Ovary (tissue), 9 donors: Measurements from ENCODE around the gene PPP4C. TPM values are rescaled to one million over a fixed set of nuclear protein-coding genes. Genes with fewer than 3 reads are reported as not detected.

Source experiments
- DNase-seq, 5 donors: peaks; one replicate each; pipeline ENCODE4 v3.0.0-alpha.2; 2019 to 2020
- H3K27ac ChIP-seq, 2 donors: fragments of 200-600 bp; one replicate each; pipeline versions ENCODE4 v1.5.1 to v1.8.0; 2019 to 2022
- H3K27me3 ChIP-seq: fragments of 200-600 bp; one replicate; pipeline ENCODE4 v1.8.0; 2022
- H3K36me3 ChIP-seq: fragments of 200-600 bp; sonication (generic); one replicate; pipeline ENCODE4 v1.5.1; 2019
- H3K4me1 ChIP-seq: one replicate; pipeline ENCODE4 v1.8.1; 2013; ENCODE audit warnings: mild to moderate bottlenecking, moderate library complexity; ENCODE audit not compliant: insufficient read depth
- H3K4me3 ChIP-seq: fragments of 200-600 bp; sonication (generic); one replicate; pipeline ENCODE4 v1.5.1; 2017
- H3K9me3 ChIP-seq, 2 donors: fragments of 200-600 bp in 1 of 2; sonication (generic) in 1 of 2; one replicate each; pipeline versions ENCODE4 v1.5.1 to v1.8.1; 2013 to 2019; ENCODE audit warnings: mild to moderate bottlenecking in 1 of 2, moderate library complexity in 1 of 2
- CTCF ChIP-seq, 3 donors: fragments of 450-650 bp in 2 of 3; fragments of 200-600 bp in 1 of 3; IDR thresholded peaks; one replicate each; pipeline versions ENCODE4 v1.5.1 to v1.8.0; 2016 to 2022; ENCODE audit warnings: antibody characterized with exemption in 3 of 3, mild to moderate bottlenecking in 1 of 3
- EP300 ChIP-seq: sonication (generic); formaldehyde crosslinking; IDR thresholded peaks from one replicate; pipeline ENCODE4 v1.6.1; 2017; ENCODE audit warnings: antibody characterized with exemption
- POLR2A ChIP-seq: fragments of 450-650 bp; IDR thresholded peaks from one replicate; pipeline ENCODE4 v1.6.1; 2017; ENCODE audit warnings: antibody characterized with exemption, mild to moderate bottlenecking, moderate library complexity
- WGBS, 3 donors: extraction: QIAGEN DNeasy Blood & Tissue Kit in 1 of 3; methylation state at CpG; one replicate each; pipeline versions ENCODE4 v1.1.5 to v1.1.7; 2013 to 2017; 5-methylcytosine and 5-hydroxymethylcytosine counted together
- intact Hi-C, 4 donors: fragments of 100-400 bp; cut with DNase I; formaldehyde crosslinking; loops; one replicate each; pipeline versions ENCODE4 v1.11.0 to v1.15.1; 2022 to 2023
- polyA plus RNA-seq, 2 donors: library from polyadenylated mRNA; stranded (reverse); fragments of 200-250 nt in 1 of 2; fragments of 350-450 nt in 1 of 2; fragmentation: Illumina TruSeq in 1 of 2; extraction: RNeasy Lipid Tissue Mini Kit (QIAGEN cat#74804) in 1 of 2; gene quantifications; one replicate each; pipeline ENCODE4 v1.2.3, GENCODE V29; 2013 to 2014
- total RNA-seq, 7 donors: library from RNA; depleted of rRNA in 2 of 7; stranded (reverse); fragments of >200 nt in 2 of 7; fragmentation: NEBNext Ultra II Directional in 3 of 7; extraction: Animal tissue kit (Norgen Biotek cat#: 25700) in 3 of 7; gene quantifications; one replicate each; pipeline versions ENCODE4 v1.1.0 to v1.2.4, GENCODE V29; 2016 to 2023
- donor health status: DM: no; HTN: no; CAD: no; lungs with moderate emphysema.
- donor health status: DM: no; HTN: no; CAD: no.
- donor health status: Bipolar disorder and iron deficiency.
- donor health status: DM: yes; HTN: yes; CAD: no.
- donor health status: DM: no; HTN: no; CAD: no.
- donor health status: DM: yes; HTN: yes; CAD: no.

PPP4C gene
- total and polyA plus RNA-seq, 9 donors, result 13.7 to 58.8 (median 49.1) TPM

GRCh38 chr16:30132591-30132990 lies 56.8 kb downstream of the PPP4C start:
- Histone ChIP-seq H3K27ac (no peak overlapping the region), H3K36me3 (no peaks in the 10 kb centered on the region), H3K27me3 (no peaks in the 10 kb centered on the region), H3K9me3 (no peaks in the 10 kb centered on the region), H3K4me1 (no peaks in the 10 kb centered on the region), H3K4me3 (no peak overlapping the region)
- TF ChIP-seq CTCF (IDR thresholded peaks at IDR 0.05) (no peak), EP300 (no peak), POLR2A (no peak)
- 51 to 54% (median 53%) methylated on average over 3 of the region's 3 CpGs for WGBS, 3 donors
- no peak for DNase-seq
- intact Hi-C loops, result loop anchor here in 2 of 4 donors (5.0 to 10.0 kb wide), 2 partner anchors 50 to 592 kb away; partner anchors contain the start of gene CORO1A (in 1 of the 2)

Other genes with a start within 250 kb of the PPP4C start
- 100 to 1,000 TPM in 4 of 7 donors, 10 to 100 TPM in 3; 88.2 to 121 (median 110) TPM for gene CDIPT, start 212.8 kb upstream of the PPP4C start, total RNA-seq
- gene CDIPT, start 212.8 kb upstream of the PPP4C start, polyA plus RNA-seq, result 100 to 1,000 TPM in 1 of 2 donors, 10 to 100 TPM in 1; 47.6 to 145 TPM
- gene SEZ6L2, start 176.4 kb upstream of the PPP4C start, total RNA-seq, result 10 to 100 TPM in 1 of 7 donors, 1 to 10 TPM in 5, under 1 TPM in 1; 0.73 to 13.3 (median 3.1) TPM
- gene SEZ6L2, start 176.4 kb upstream of the PPP4C start, polyA plus RNA-seq, result 1 to 10 TPM; 2.9 to 5.1 TPM
- gene ASPHD1, start 175.5 kb upstream of the PPP4C start, total RNA-seq, result 1 to 10 TPM in 5 of 7 donors, under 1 TPM in 1, not detected in 1; 0.53 to 7.8 (median 1.6) TPM
- 1 to 10 TPM in 1 of 2 donors, under 1 TPM in 1; 0.38 to 1.1 TPM for gene ASPHD1, start 175.5 kb upstream of the PPP4C start, polyA plus RNA-seq
- 10 to 100 TPM; 18.4 to 36.8 (median 25.5) TPM for gene KCTD13, start 149.8 kb upstream of the PPP4C start, total RNA-seq
- gene KCTD13, start 149.8 kb upstream of the PPP4C start, polyA plus RNA-seq, result 10 to 100 TPM in 1 of 2 donors, 1 to 10 TPM in 1; 7.0 to 16.3 TPM
- 100 to 1,000 TPM in 3 of 7 donors, 10 to 100 TPM in 4; 81.3 to 143 (median 87.4) TPM for gene TMEM219, start 113.9 kb upstream of the PPP4C start, total RNA-seq
- gene TMEM219, start 113.9 kb upstream of the PPP4C start, polyA plus RNA-seq, result 100 to 1,000 TPM in 1 of 2 donors, 10 to 100 TPM in 1; 84.1 to 124 TPM
- 10 to 100 TPM; 24.8 to 54.0 (median 43.9) TPM for gene TAOK2, start 102.1 kb upstream of the PPP4C start, total RNA-seq
- gene TAOK2, start 102.1 kb upstream of the PPP4C start, polyA plus RNA-seq, result 10 to 100 TPM; 19.4 to 33.2 TPM
- 10 to 100 TPM; 11.8 to 22.7 (median 17.1) TPM for gene HIRIP3, start 80.4 kb upstream of the PPP4C start, total RNA-seq
- gene HIRIP3, start 80.4 kb upstream of the PPP4C start, polyA plus RNA-seq, result 10 to 100 TPM; 15.8 to 19.0 TPM
- 10 to 100 TPM; 23.8 to 71.1 (median 55.5) TPM for gene INO80E, start 79.8 kb upstream of the PPP4C start, total RNA-seq
- gene INO80E, start 79.8 kb upstream of the PPP4C start, polyA plus RNA-seq, result 10 to 100 TPM; 38.8 to 81.6 TPM
- 1 to 10 TPM; 1.4 to 7.2 (median 4.7) TPM for gene DOC2A, start 65.0 kb upstream of the PPP4C start, total RNA-seq
- gene DOC2A, start 65.0 kb upstream of the PPP4C start, polyA plus RNA-seq, result 1 to 10 TPM; 1.5 to 3.2 TPM
- not detected for gene C16orf92, start 52.8 kb upstream of the PPP4C start, total RNA-seq
- gene C16orf92, start 52.8 kb upstream of the PPP4C start, polyA plus RNA-seq, result not detected
- gene TLCD3B, start 44.7 kb upstream of the PPP4C start, total RNA-seq, result under 1 TPM in 1 of 7 donors, not detected in 6; 0.15 TPM
- gene TLCD3B, start 44.7 kb upstream of the PPP4C start, polyA plus RNA-seq, result not detected
- 1,000 to 10,000 TPM in 1 of 7 donors, 100 to 1,000 TPM in 6; 395 to 1,259 (median 847) TPM for gene ALDOA, start 10.2 kb upstream of the PPP4C start, total RNA-seq
- 100 to 1,000 TPM; 252 to 522 TPM for gene ALDOA, start 10.2 kb upstream of the PPP4C start, polyA plus RNA-seq
- 1 to 10 TPM in 3 of 7 donors, under 1 TPM in 4; 0.23 to 1.5 (median 0.75) TPM for gene TBX6, start 15.9 kb downstream of the PPP4C start, total RNA-seq
- gene TBX6, start 15.9 kb downstream of the PPP4C start, polyA plus RNA-seq, result 1 to 10 TPM in 1 of 2 donors, under 1 TPM in 1; 0.08 to 1.1 TPM
- gene YPEL3, start 20.2 kb downstream of the PPP4C start, total RNA-seq, result 10 to 100 TPM; 12.7 to 94.9 (median 63.1) TPM
- gene YPEL3, start 20.2 kb downstream of the PPP4C start, polyA plus RNA-seq, result 100 to 1,000 TPM in 1 of 2 donors, 10 to 100 TPM in 1; 30.2 to 134 TPM
- 1 to 10 TPM; 2.6 to 7.5 (median 4.6) TPM for gene GDPD3, start 37.5 kb downstream of the PPP4C start, total RNA-seq
- gene GDPD3, start 37.5 kb downstream of the PPP4C start, polyA plus RNA-seq, result 1 to 10 TPM; 3.7 to 4.4 TPM
- 100 to 1,000 TPM in 5 of 7 donors, 10 to 100 TPM in 2; 41.7 to 136 (median 115) TPM for gene MAPK3, start 47.2 kb downstream of the PPP4C start, total RNA-seq
- 100 to 1,000 TPM; 116 to 171 TPM for gene MAPK3, start 47.2 kb downstream of the PPP4C start, polyA plus RNA-seq
- gene CORO1A, start 107.6 kb downstream of the PPP4C start, total RNA-seq, result 10 to 100 TPM in 4 of 7 donors, 1 to 10 TPM in 3; 6.7 to 33.3 (median 14.1) TPM
- gene CORO1A, start 107.6 kb downstream of the PPP4C start, polyA plus RNA-seq, result 10 to 100 TPM in 1 of 2 donors, 1 to 10 TPM in 1; 1.6 to 12.2 TPM
- gene BOLA2B, start 117.7 kb downstream of the PPP4C start, total RNA-seq, result 100 to 1,000 TPM in 1 of 7 donors, 10 to 100 TPM in 6; 21.3 to 106 (median 40.1) TPM
- gene BOLA2B, start 117.7 kb downstream of the PPP4C start, polyA plus RNA-seq, result 10 to 100 TPM; 10.0 to 43.9 TPM
- 10 to 100 TPM in 6 of 7 donors, 1 to 10 TPM in 1; 9.3 to 60.9 (median 33.9) TPM for gene SLX1A, start 117.9 kb downstream of the PPP4C start, total RNA-seq
- 10 to 100 TPM in 1 of 2 donors, 1 to 10 TPM in 1; 3.5 to 12.5 TPM for gene SLX1A, start 117.9 kb downstream of the PPP4C start, polyA plus RNA-seq
- gene SULT1A3, start 123.3 kb downstream of the PPP4C start, total RNA-seq, result 10 to 100 TPM in 4 of 7 donors, 1 to 10 TPM in 3; 4.1 to 12.5 (median 10.5) TPM
- 10 to 100 TPM in 1 of 2 donors, 1 to 10 TPM in 1; 9.9 to 10.0 TPM for gene SULT1A3, start 123.3 kb downstream of the PPP4C start, polyA plus RNA-seq
- 10 to 100 TPM in 3 of 7 donors, 1 to 10 TPM in 4; 1.3 to 23.7 (median 7.4) TPM for gene NPIPB13, start 172.5 kb downstream of the PPP4C start, total RNA-seq
- gene NPIPB13, start 172.5 kb downstream of the PPP4C start, polyA plus RNA-seq, result 1 to 10 TPM; 3.2 to 4.5 TPM